Measurements from ENCODE around the gene MARCKSL1. TPM values are rescaled to one million over a fixed set of nuclear protein-coding genes. Genes with fewer than 3 reads are reported as not detected.
"Not testable (repeated sequence)": the region's sequence is repeated elsewhere in the genome, so short reads cannot be mapped to it uniquely, and the experiment has no call there.

Gene MARCKSL1
- total RNA-seq, 2 donors from 2014 or later = 11.8 to 35.9 TPM

GRCh38 chr1:32361674-32362473 lies 25.8 kb upstream of the MARCKSL1 start:
- Mint-ChIP-seq H3K9me3 (no peaks in the 10 kb centered on the region), H3K4me3 (no peak overlapping the region), H3K4me1 (ENCODE audit: low read depth in 2 of 2) (peaks cover 15 to 20% of the 10 kb centered on the region in 2 donors), H3K36me3 (no peaks in the 10 kb centered on the region), H3K27ac (no peak overlapping the region), H3K27me3 (peaks cover 0 to 4% of the 10 kb centered on the region in 2 donors)
- peak; percentile 49 to 69 for ATAC-seq
- DNase-seq (ENCODE audit: low spot score) = no peak

GRCh38 chr1:32361308-32361673 lies 25.3 kb upstream of the MARCKSL1 start:
- DNase-seq (ENCODE audit: low spot score) = no peak
- H3K4me1 Mint-ChIP-seq (ENCODE audit: low read depth in 2 of 2) = peaks cover 15 to 20% of the 10 kb centered on the region in 2 donors
- no peaks in the 10 kb centered on the region for H3K36me3 Mint-ChIP-seq
- H3K9me3 Mint-ChIP-seq = no peaks in the 10 kb centered on the region
- no peak overlapping the region for H3K4me3 Mint-ChIP-seq
- no peak overlapping the region for H3K27ac Mint-ChIP-seq
- ATAC-seq = peak in 1 of 2 donors; percentile 8
- H3K27me3 Mint-ChIP-seq = peaks cover 0 to 4% of the 10 kb centered on the region in 2 donors

GRCh38 chr1:32358435-32358834 lies 22.4 kb upstream of the MARCKSL1 start:
- H3K27ac Mint-ChIP-seq = no peak overlapping the region
- no peak overlapping the region for H3K4me3 Mint-ChIP-seq
- no peaks in the 10 kb centered on the region for H3K9me3 Mint-ChIP-seq
- no peaks in the 10 kb centered on the region for H3K36me3 Mint-ChIP-seq
- no peak for DNase-seq (ENCODE audit: low spot score)
- ATAC-seq = no peak
- peaks cover 15 to 20% of the 10 kb centered on the region in 2 donors for H3K4me1 Mint-ChIP-seq (ENCODE audit: low read depth in 2 of 2)
- peaks cover 0 to 4% of the 10 kb centered on the region in 2 donors for H3K27me3 Mint-ChIP-seq

GRCh38 chr1:32357614-32358013 lies 21.6 kb upstream of the MARCKSL1 start:
- ATAC-seq (no peak), DNase-seq (ENCODE audit: low spot score) (no peak)
- Mint-ChIP-seq H3K27ac (no peak overlapping the region), H3K36me3 (no peaks in the 10 kb centered on the region), H3K27me3 (peaks cover 0 to 4% of the 10 kb centered on the region in 2 donors), H3K9me3 (no peaks in the 10 kb centered on the region), H3K4me3 (no peak overlapping the region), H3K4me1 (ENCODE audit: low read depth in 2 of 2) (peaks cover 15 to 22% of the 10 kb centered on the region in 2 donors)

GRCh38 chr1:32356478-32356877 lies 20.4 kb upstream of the MARCKSL1 start:
- Mint-ChIP-seq H3K9me3 (no peaks in the 10 kb centered on the region), H3K27me3 (peaks cover 0 to 4% of the 10 kb centered on the region in 2 donors), H3K4me1 (ENCODE audit: low read depth in 2 of 2) (peaks cover 15 to 18% of the 10 kb centered on the region in 2 donors), H3K36me3 (no peaks in the 10 kb centered on the region), H3K27ac (no peak overlapping the region), H3K4me3 (no peak overlapping the region)
- ATAC-seq (no peak), DNase-seq (ENCODE audit: low spot score) (no peak)

- not testable (repeated sequence) for ATAC-seq; H3K36me3 Mint-ChIP-seq; H3K9me3 Mint-ChIP-seq; H3K27me3 Mint-ChIP-seq; H3K4me3 Mint-ChIP-seq; H3K27ac Mint-ChIP-seq; DNase-seq (ENCODE audit: low spot score)
- peaks cover 11 to 20% of the 10 kb centered on the region in 2 donors for H3K4me1 Mint-ChIP-seq (ENCODE audit: low read depth in 2 of 2)
Observed at GRCh38 chr1:32355778-32356177, 19.7 kb upstream of the MARCKSL1 start.

- peak overlapping the region in 1 of 2 donors; percentile 5 for H3K27ac Mint-ChIP-seq
- H3K27me3 Mint-ChIP-seq = no peaks in the 10 kb centered on the region
- ATAC-seq (no peak), DNase-seq (ENCODE audit: low spot score) (no peak)
- H3K36me3 Mint-ChIP-seq = no peaks in the 10 kb centered on the region
- peaks cover 7 to 18% of the 10 kb centered on the region in 2 donors for H3K4me1 Mint-ChIP-seq (ENCODE audit: low read depth in 2 of 2)
- H3K9me3 Mint-ChIP-seq = no peaks in the 10 kb centered on the region
- H3K4me3 Mint-ChIP-seq = peak overlapping the region; percentile 19
Observed at GRCh38 chr1:32353886-32354570, 18.0 kb upstream of the MARCKSL1 start.

- DNase-seq (ENCODE audit: low spot score) (no peak), ATAC-seq (no peak)
- Mint-ChIP-seq H3K9me3 (no peaks in the 10 kb centered on the region), H3K4me1 (ENCODE audit: low read depth in 2 of 2) (peaks cover 9 to 22% of the 10 kb centered on the region in 2 donors), H3K27ac (peak overlapping the region in 1 of 2 donors; percentile 5), H3K27me3 (no peaks in the 10 kb centered on the region), H3K36me3 (no peaks in the 10 kb centered on the region), H3K4me3 (peak overlapping the region; percentile 57)
Observed at GRCh38 chr1:32353431-32353830, 17.4 kb upstream of the MARCKSL1 start.

GRCh38 chr1:32352831-32353383 lies 16.9 kb upstream of the MARCKSL1 start:
- H3K9me3 Mint-ChIP-seq = no peaks in the 10 kb centered on the region
- ATAC-seq = no peak
- peaks cover 9 to 26% of the 10 kb centered on the region in 2 donors for H3K4me1 Mint-ChIP-seq (ENCODE audit: low read depth in 2 of 2)
- no peak for DNase-seq (ENCODE audit: low spot score)
- no peaks in the 10 kb centered on the region for H3K36me3 Mint-ChIP-seq
- H3K27ac Mint-ChIP-seq = peak overlapping the region in 1 of 2 donors; percentile 5
- no peaks in the 10 kb centered on the region for H3K27me3 Mint-ChIP-seq
- H3K4me3 Mint-ChIP-seq = peak overlapping the region; percentile 57

GRCh38 chr1:32352239-32352745 lies 16.3 kb upstream of the MARCKSL1 start:
- H3K4me3 Mint-ChIP-seq = peak overlapping the region; percentile 57
- no peak overlapping the region for H3K27ac Mint-ChIP-seq
- no peak for DNase-seq (ENCODE audit: low spot score)
- no peaks in the 10 kb centered on the region for H3K27me3 Mint-ChIP-seq
- H3K4me1 Mint-ChIP-seq (ENCODE audit: low read depth in 2 of 2) = peaks cover 9 to 26% of the 10 kb centered on the region in 2 donors
- ATAC-seq = no peak
- H3K9me3 Mint-ChIP-seq = no peaks in the 10 kb centered on the region
- H3K36me3 Mint-ChIP-seq = no peaks in the 10 kb centered on the region

GRCh38 chr1:32351399-32352238 lies 15.6 kb upstream of the MARCKSL1 start:
- no peak overlapping the region for H3K27ac Mint-ChIP-seq
- H3K9me3 Mint-ChIP-seq = no peaks in the 10 kb centered on the region
- DNase-seq (ENCODE audit: low spot score) (peak; percentile 91), ATAC-seq (peak; percentile 94 to 95)
- peaks cover 0 to under 1% of the 10 kb centered on the region in 2 donors for H3K27me3 Mint-ChIP-seq
- peaks cover 9 to 26% of the 10 kb centered on the region in 2 donors for H3K4me1 Mint-ChIP-seq (ENCODE audit: low read depth in 2 of 2)
- H3K36me3 Mint-ChIP-seq = no peaks in the 10 kb centered on the region
- peak overlapping the region; percentile 57 for H3K4me3 Mint-ChIP-seq

- DNase-seq (ENCODE audit: low spot score) (peak; percentile 79), ATAC-seq (peak; percentile 79 to 83)
- H3K36me3 Mint-ChIP-seq = no peaks in the 10 kb centered on the region
- H3K27ac Mint-ChIP-seq = peak overlapping the region in 1 of 2 donors; percentile 20
- no peaks in the 10 kb centered on the region for H3K9me3 Mint-ChIP-seq
- peaks cover 0 to 3% of the 10 kb centered on the region in 2 donors for H3K27me3 Mint-ChIP-seq
- peak overlapping the region; percentile 57 for H3K4me3 Mint-ChIP-seq
- H3K4me1 Mint-ChIP-seq (ENCODE audit: low read depth in 2 of 2) = peaks cover 9 to 26% of the 10 kb centered on the region in 2 donors
Observed at GRCh38 chr1:32350785-32351398, 14.9 kb upstream of the MARCKSL1 start.
